Measurements from ENCODE around the gene RAD51B.
A peak's percentile ranks its signal among the peaks of the same experiment; 100 is the strongest.
"Not testable (repeated sequence)": the region's sequence is repeated elsewhere in the genome, so short reads cannot be mapped to it uniquely, and the experiment has no call there.

RAD51B gene

DNA sequence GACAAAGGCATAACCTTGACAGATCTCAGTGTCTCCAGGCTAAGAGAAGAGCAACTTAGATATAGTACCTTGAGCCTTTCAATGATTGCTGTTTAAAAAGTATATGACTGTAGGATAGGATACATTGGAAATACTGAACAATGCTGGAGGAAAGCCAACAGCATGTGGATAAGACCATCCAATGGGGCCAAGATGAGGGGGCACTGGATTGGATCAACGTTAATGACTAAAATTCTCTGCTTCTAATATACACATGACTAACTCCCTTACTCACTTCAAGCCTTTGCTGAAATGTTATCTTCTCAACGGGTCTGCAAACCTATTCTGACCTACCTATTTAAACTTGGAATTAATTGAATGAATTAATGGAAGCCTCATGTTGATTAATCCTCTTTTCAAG, 354.9 kb downstream of the RAD51B start:
- H3K4me3 ChIP-seq (ENCODE audit: low read depth, low read length): no peak overlapping the region
- TF ChIP-seq, protein P1, sequence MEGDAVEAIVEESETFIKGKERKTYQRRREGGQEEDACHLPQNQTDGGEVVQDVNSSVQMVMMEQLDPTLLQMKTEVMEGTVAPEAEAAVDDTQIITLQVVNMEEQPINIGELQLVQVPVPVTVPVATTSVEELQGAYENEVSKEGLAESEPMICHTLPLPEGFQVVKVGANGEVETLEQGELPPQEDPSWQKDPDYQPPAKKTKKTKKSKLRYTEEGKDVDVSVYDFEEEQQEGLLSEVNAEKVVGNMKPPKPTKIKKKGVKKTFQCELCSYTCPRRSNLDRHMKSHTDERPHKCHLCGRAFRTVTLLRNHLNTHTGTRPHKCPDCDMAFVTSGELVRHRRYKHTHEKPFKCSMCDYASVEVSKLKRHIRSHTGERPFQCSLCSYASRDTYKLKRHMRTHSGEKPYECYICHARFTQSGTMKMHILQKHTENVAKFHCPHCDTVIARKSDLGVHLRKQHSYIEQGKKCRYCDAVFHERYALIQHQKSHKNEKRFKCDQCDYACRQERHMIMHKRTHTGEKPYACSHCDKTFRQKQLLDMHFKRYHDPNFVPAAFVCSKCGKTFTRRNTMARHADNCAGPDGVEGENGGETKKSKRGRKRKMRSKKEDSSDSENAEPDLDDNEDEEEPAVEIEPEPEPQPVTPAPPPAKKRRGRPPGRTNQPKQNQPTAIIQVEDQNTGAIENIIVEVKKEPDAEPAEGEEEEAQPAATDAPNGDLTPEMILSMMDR (IDR thresholded peaks at IDR 0.05; ENCODE audit: insufficient read depth, low read depth, low read length, missing control alignments): no peak
- DNase-seq (ENCODE audit: low read depth): no peak

DNA sequence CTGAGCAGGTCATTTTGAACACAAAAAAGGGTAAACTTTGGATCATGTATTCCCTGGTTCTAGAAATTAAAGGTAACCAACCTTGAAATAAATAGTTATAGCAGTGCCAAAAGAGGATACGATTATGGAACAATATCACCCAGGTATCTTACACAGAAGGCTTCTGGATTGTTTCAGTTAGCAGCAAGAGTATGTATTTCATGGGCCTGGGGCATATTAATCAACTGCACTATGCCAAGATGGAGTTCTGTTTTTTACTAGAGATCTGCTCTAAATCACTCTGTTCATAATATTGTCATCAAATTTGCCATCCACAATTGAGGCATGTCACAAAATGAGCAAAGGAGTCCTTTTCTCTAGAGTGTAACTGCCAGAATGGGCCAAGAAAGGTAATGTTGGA, 357.1 kb downstream of the RAD51B start:
- TF ChIP-seq, protein P1 (IDR thresholded peaks at IDR 0.05; ENCODE audit: insufficient read depth, low read depth, low read length, missing control alignments): no peak

DNA sequence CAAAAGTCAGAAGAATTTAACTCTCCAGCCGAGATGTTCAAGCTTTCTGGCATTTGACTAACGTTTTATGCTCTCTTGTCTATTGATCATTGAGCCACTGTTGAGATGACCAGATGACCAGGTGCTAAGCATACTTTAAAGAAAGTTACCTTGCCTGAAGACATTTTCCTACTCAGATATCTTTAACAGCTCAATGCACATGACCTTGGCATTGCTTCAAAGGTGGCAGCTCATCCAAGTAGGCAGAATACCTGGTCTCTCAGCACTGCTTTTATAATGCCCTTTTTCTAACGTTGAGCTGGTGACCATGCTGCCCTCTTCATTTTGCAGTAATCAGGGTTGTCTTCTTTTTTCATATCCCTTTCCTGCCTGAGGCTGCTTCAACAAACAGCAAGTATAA, 358.1 kb downstream of the RAD51B start:
- TF ChIP-seq, protein P1 (IDR thresholded peaks at IDR 0.05; ENCODE audit: insufficient read depth, low read depth, low read length, missing control alignments): no peak
- no peak for DNase-seq (ENCODE audit: low read depth)

More for the DNA sequence above, 357.1 kb downstream of the RAD51B start:
- H3K4me3 ChIP-seq (ENCODE audit: low read depth, low read length): no peak overlapping the region
- DNase-seq (ENCODE audit: low read depth): no peak

DNA sequence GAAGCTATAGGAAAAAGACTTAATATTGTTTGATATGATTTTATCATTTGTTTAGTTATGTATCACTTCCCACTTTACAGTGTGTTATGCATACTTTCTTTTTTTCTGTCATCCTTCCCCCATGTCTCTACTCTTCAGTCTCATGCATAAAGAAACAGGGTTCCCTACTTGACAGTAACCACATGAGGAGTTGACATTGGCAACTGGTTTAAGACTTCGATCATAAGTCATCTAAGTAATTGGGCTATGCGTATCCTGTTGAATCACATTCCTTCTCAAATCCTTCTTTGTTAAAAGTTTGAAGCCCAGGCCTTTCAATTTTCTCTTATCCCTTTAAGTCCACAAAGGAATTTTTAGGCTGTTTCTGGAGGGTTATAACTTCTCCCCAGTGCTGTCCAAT, 358.7 kb downstream of the RAD51B start:
- H3K4me3 ChIP-seq (ENCODE audit: low read depth, low read length): no peak overlapping the region
- TF ChIP-seq, protein P1 (IDR thresholded peaks at IDR 0.05; ENCODE audit: insufficient read depth, low read depth, low read length, missing control alignments): no peak
- no peak for DNase-seq (ENCODE audit: low read depth)

More for the DNA sequence above, 358.1 kb downstream of the RAD51B start:
- H3K4me3 ChIP-seq (ENCODE audit: low read depth, low read length): no peak overlapping the region

DNA sequence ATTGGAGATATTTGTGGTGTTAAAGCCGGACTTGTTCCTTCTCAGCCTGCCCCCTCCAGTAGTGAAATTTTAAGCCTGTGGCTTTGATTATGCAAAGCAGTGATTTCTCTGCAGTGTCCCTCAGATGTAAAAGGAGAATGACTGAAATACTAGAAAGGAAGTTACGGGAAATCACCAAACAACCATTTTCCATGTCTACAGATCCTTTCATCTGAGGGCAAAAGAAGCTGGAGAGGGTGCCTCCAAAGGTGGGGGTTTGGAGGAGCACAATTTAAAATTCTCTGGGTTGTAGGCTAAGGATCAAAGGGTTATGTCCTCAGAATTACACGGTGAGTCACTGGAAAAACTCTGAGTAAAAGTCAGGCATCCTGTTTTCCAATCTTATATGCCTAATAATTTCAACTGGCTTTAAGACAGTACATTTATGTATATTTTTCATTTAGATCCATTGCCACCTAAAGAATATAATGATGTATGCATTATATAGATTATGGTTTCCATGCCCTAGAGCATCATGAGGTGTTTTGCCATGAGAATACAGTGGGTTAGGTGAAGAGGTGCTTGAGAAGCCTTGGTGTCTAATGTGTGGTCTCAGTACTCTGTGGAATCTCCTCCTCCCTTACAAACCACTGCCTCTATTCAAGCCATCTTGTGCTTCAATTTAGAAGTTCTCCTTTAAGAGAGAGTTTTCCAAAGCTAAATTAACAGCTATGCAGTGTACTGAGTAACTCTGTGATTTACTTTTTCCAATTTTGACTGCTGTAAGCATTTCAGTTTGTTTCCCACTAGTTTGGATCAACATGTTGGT, 362.1 kb downstream of the RAD51B start:
- peak; percentile 59 for DNase-seq (ENCODE audit: low read depth)
- no peak overlapping the region for H3K4me3 ChIP-seq (ENCODE audit: low read depth, low read length)
- TF ChIP-seq, protein P1 (IDR thresholded peaks at IDR 0.05; ENCODE audit: insufficient read depth, low read depth, low read length, missing control alignments): no peak

DNA sequence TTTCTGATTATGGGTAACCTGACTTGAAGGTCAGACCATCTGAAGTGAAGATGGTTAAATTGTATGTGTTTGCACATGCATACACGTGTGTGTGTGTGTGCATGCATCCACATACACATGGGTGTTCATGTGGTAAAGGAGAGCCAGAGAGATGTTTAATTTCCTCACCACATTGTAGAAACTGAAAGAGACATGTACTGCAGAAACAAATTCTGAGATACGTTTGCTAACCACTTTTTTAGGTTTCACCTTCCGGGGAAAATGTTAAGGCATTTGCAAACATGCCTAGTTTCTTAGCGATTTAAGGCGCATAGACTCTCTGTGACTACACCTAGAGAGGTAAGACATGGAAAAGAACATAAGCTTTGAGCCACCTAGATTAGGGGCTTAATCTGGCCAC, 362.9 kb downstream of the RAD51B start:
- H3K4me3 ChIP-seq (ENCODE audit: low read depth, low read length): no peak overlapping the region
- peak; percentile 82 for DNase-seq (ENCODE audit: low read depth)
- TF ChIP-seq, protein P1 (IDR thresholded peaks at IDR 0.05; ENCODE audit: insufficient read depth, low read depth, low read length, missing control alignments): no peak

DNA sequence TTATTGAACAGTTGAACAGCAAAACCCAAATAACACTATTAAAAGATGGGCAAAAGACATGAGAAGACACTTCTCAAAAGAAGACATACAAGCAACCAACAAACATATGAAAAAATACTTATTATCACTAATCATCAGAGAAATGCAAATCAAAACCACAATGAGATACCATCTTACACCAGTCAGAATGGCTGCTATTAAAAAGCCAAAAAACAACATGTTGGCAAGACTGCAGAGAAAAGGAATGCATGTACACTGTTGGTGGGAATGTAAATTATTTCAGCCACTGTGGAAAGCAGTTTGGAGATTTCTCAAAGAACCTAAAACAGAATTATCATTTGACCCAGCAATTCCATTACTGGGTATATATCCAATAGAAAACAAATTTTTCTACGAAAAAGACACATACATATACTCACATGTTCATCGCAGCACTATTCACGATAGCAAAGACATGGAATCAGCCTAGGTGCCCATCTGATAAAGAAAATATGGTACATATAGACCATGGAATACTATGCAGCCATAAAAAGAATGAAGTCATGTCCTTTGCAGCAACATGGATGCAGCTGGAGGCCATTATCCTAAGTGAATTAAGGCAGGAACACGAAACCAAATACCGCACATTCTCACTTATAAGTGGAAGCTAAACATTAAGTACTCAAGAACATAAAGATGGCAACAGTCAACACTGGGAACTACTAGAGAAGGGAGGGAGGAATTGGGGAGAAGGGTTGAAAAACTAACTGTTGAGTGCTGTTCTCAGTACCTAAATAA, 367.1 kb downstream of the RAD51B start:
- not testable (repeated sequence) for DNase-seq (ENCODE audit: low read depth); H3K4me3 ChIP-seq (ENCODE audit: low read depth, low read length)

All from GM12865 (cell line).